ENCODE results near the gene CASTOR1.

DNA sequence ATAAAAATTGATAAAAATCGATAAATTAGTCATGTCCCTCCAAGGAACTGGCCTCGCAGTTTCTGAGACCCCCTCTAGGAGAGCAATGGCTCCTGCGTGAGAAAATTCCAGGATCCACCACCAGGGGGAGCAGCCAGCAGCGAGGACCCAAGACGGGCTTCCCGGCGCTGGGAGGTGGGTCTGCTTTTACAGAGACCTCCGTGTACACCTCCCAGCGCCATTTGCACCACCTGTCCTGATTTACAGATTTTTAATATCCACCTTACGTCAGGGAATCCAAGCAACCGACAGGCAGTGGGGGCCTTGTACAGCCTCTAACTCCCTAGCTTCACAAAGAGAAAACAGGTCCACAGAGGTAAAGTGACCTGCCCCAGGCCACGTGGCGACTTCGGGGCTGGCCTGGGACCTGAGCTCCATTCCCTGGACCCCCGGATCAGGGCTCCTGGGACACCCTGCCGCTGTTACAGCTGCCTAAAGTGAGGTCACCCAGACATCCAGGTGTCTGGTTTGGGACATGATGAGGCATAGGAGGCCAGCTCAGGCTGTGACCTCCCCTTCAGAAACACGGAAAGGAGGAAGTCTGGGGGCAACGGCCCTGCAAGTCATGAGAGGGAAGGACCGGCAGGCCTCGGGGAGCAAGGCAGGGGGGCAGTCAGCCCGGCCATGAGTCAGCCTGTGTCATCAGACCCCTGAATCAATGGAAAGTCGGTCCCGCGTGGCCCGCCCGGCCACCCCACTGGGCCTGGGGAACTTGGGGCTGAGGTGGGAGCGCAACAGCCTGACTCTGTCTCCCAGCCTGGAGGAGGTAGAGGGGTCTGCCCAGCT, 26.2 kb downstream of the CASTOR1 start:
- TF ChIP-seq, protein P1, sequence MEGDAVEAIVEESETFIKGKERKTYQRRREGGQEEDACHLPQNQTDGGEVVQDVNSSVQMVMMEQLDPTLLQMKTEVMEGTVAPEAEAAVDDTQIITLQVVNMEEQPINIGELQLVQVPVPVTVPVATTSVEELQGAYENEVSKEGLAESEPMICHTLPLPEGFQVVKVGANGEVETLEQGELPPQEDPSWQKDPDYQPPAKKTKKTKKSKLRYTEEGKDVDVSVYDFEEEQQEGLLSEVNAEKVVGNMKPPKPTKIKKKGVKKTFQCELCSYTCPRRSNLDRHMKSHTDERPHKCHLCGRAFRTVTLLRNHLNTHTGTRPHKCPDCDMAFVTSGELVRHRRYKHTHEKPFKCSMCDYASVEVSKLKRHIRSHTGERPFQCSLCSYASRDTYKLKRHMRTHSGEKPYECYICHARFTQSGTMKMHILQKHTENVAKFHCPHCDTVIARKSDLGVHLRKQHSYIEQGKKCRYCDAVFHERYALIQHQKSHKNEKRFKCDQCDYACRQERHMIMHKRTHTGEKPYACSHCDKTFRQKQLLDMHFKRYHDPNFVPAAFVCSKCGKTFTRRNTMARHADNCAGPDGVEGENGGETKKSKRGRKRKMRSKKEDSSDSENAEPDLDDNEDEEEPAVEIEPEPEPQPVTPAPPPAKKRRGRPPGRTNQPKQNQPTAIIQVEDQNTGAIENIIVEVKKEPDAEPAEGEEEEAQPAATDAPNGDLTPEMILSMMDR (conservative IDR thresholded peaks at IDR 0.05): peak; percentile 98
- TF ChIP-seq ZFX (IDR thresholded peaks at IDR 0.05): no peak
